GM18498 (cell line): ENCODE data around the gene PTPN3.
A peak's percentile ranks its signal among the peaks of the same experiment; 100 is the strongest.
"Not testable (repeated sequence)": the region's sequence is repeated elsewhere in the genome, so short reads cannot be mapped to it uniquely, and the experiment has no call there.

Experiments
- ATAC-seq: cut with Tn5 transposase; IDR thresholded peaks from one replicate; pipeline ENCODE4 v1.9.1; 2021; ENCODE audit warnings: mild to moderate bottlenecking, moderate library complexity; ENCODE audit not compliant: unreplicated experiment

The PTPN3 gene

DNA sequence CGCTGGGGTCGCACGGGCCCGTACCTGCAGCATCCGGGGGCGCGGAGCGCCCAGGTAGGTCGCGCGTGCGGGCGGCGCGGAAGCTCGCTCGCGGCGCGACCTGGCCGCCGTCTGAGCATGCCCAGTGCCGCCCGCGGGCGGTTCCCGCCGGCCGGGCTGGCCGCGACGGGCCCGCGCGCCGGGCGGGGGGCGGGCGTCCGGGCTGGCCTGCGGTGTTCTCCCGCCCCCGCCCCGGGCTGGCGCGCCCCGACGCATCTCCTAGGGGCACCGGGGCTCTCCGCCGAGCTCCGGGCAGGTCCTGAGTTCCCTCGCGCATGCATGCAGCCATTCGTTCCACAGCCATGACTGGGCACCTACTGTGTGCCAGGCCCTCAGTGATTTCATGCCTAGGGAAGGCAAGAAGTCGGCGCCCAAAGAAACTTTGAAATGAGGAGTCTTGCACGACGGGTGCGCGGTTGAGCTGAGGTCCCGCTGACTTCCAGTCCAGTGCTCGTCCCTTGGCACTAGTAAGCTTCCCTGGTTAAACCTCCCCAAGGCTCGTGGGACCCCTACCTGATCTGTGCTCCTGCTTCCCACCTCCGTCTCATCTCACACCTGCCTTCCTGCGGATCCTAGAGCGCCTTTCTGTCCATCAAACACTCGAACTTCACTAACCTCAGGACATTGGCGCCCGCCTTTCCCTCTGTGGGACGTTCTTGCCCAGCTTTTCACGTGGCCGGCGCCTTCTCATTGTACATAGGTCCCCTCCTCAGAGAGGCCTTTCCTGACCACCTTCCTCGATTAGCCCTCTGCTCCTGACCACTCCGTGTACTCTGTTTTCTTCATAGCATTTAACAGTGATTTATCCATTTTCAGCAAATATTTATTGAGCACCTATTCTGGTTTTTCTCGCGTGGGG, at the start of gene PTPN3:
PTPN3 (minus strand) TSS at position 113 of the 898 bp plus-strand sequence. CDS start 34,873 bp downstream, outside the sequence.
- no peak for ATAC-seq

DNA sequence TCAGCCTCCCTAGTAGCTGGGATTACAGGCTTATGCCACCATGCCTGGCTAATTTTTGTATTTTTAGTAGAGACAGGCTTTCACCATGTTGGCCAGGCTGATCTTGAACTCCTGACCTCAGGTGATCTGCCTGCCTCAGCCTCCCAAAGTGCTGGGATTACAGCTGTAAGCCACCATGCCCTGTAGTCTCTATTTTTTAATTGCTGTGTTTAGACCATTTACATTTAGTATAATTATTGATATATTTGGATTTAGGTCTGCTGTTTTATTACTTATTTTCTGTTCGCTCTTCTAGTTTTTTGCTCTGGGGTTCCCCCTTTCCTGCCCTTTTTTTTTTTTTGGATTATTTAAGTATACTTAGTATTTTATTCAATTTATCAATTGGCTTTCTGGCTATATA, 46.8 kb upstream of the PTPN3 start:
- not testable (repeated sequence) for ATAC-seq

DNA sequence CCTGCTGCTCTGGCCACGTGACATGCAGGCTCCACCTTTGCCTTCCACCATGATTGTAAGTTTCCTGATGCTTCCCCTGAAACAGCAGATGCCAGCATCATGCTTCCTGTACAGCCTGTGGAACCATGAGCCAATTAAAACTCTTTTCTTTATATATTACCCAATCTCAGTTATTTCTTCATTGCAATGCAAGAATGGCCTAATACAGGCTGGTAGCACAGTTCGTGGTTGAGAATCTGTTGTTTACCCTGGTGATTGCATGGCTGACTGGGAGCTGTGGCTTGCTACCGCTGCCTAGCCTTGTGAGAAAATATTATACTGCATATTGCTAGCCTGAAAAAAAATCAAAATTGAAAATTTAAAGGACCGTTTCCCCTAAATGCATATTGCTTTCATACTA, 44.8 kb upstream of the PTPN3 start:
- ATAC-seq, result no peak

GRCh38 chr9:109538346-109538745, 40.2 kb upstream of the PTPN3 start:
- no peak for ATAC-seq

GRCh38 chr9:109537288-109537687, 39.2 kb upstream of the PTPN3 start:
- no peak for ATAC-seq

DNA sequence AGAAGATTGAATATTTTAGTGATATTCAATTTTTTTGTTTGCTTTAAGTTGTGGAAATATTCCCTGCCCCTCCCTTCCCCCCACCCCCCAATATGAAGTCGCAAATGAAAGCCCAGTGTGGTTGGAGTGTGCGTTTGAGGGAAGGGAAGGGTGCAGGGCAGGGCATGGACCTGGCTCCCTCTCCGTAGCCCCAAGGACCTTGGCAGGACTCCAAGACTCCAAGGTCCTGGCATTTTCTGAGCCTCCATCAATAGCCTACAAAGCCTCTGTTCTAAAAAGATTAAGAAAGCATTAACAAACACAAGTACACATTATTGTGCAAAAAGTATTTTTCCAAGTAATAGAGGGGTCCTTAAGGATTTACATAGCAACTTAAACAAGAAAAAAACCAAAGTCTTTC, 38.8 kb upstream of the PTPN3 start:
- ATAC-seq, result no peak

- ATAC-seq, result no peak
Measured at GRCh38 chr9:109535365-109535764, 37.3 kb upstream of the PTPN3 start.

- ATAC-seq, result no peak
Measured at GRCh38 chr9:109534151-109534550, 36.0 kb upstream of the PTPN3 start.

DNA sequence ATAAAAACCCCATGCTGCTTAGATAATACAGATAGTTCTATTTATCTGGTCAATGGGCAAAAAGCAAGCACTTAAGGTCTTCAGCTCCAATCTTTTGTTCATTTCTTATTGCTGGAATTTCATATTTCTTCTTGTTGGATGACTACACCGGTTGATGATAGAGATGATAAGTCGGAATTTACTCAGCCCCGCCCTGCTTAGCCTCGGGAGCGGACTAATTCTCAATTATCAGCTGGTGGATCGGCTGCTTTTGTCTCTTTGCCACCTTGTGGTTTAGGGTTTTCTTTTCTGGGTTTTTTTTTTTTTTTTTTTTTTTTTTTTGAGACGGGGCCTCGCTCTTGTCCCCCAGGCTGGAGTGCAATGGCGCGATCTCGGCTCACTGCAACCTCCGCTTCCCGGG, 34.5 kb upstream of the PTPN3 start:
- ATAC-seq, result not testable (repeated sequence)

DNA sequence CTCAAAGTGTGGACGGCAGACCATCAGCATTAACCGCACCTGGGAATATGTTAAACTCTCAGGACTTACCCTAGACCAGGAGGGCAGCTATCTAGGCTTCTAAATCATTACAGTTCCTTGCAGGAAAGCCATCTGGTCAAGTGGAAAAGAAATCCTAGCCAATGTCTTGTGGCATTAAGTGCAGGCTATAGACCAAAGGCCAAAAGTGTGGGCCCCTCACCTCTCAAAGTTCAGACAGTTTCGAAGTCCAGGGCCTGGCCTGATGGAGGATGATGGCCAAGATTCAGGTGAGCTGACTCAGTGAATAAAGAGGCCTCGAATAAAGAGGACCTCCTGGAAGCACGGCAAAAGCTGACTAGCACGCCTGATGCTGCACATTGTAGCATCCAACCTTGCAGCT, 24.0 kb upstream of the PTPN3 start:
- ATAC-seq, result no peak

DNA sequence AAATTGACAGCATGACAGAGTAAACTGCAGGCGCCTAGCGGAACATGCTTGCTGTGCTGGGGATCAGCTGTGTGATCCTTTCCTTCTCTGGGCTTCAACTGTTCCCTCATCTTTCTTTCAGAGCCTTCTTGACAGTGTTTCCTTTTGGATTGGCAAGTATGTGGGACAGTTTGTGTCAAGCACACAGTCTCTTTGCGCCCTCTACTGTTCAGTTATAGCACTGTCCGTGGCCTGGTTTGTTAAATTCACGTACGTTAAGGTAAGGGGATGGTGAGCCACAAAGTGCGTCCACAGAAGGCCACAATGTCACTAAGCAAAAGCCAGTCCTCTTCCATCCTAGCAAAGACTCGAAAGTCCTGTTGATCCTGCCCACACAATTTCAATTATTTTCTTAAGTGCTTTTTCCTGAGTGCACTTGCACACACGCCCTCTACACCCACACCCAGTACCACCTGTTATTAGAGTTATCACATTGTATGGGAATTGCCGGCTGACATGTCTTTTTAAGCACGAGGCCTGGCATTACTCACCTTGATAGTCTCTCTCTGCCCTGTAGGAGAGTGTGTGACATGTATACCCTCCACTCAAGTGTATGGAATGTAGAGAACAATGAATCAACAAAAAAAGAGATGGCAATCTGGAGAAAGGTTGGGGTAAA, 22.5 kb upstream of the PTPN3 start:
- ATAC-seq, result peak; percentile 81

DNA sequence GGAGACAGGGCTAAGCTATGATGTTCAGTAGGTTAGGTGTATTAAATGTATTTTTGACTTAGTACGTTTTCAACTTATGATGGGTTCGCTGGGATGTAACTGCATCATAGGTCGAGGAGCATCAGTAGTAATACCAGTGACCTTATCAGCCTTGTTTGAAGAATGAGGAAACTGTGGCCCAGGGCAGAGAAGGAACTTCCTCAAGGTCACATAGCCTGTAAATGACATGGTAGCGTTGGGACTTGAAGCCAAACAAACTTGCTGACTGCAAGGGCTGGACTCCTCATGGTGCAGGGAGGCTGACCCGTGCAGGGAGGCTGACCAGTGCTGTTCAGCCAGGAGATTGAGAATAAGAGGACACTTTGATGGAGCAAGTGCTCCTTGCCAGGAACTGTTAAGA, 21.3 kb upstream of the PTPN3 start:
- ATAC-seq, result no peak

GRCh38 chr9:109518621-109519335, 20.7 kb upstream of the PTPN3 start:
- no peak for ATAC-seq

- ATAC-seq, result no peak
Measured at GRCh38 chr9:109517901-109518377, 19.8 kb upstream of the PTPN3 start.

DNA sequence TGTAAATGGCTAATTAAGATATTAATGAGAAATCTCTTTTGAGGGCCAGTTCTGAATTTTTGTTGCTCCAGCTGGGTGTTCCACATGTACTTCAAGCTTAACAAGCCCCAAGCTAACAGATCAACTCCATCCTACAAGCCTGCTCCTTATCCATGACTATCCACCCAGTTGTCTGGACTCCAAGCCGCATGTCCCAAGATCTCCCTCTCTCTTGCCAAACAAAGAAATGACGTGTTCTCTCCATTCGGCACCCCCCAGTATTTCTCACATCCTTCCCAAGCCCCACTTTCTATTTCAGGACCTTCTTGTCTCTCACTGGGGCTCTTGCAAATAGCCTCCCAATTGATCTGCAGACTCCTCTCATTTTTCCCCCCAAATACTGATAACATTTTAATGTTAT, 15.8 kb upstream of the PTPN3 start:
- no peak for ATAC-seq

DNA sequence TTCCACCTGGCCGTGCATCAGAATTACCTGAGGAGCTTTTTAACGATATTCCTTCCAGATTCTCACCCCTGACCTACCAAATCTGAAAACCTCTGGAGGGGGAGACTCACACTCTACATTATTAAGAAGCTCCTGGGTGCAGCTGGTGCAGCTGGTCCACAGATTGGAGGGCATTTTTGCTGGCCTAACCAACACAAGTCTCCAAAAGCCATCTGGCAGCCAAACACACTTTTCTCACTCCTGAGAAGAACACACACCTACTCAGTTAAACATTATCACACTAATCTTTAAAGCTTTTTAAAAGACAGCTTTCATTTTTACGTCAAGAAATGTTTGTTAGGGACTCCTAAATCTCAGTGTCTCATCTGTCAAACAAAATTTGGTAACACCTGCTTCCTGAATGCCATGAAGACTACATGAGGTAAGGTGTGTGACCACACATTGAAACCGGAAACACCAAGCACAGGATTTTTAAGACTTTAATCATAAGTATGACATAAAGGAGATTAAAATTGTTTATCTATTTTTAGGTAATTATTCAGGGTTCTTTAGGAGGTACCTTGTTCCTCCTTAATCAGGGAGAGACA, 14.2 kb upstream of the PTPN3 start:
- ATAC-seq, result no peak

DNA sequence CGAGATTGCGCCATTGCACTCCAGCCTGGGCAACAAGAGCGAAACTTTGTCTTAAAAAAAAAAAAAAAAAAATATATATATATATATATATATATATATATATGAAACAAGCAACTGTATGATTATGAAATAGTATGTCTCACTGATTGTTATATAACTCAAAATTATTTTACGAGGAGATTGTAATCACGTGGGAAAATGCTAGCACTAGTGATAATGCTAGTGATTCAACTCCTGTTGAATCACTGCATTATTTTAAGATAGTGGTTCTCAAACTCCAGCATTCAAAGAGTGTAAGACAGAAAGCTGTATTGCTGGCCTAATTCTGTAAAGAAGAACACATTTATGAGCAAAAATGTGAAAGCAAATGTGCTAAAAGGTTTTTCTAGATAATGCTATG, 12.4 kb upstream of the PTPN3 start:
- no peak for ATAC-seq

- not testable (repeated sequence) for ATAC-seq
Measured at GRCh38 chr9:109510042-109510441, 11.9 kb upstream of the PTPN3 start.

- ATAC-seq, result no peak
Measured at GRCh38 chr9:109509611-109510010, 11.5 kb upstream of the PTPN3 start.

DNA sequence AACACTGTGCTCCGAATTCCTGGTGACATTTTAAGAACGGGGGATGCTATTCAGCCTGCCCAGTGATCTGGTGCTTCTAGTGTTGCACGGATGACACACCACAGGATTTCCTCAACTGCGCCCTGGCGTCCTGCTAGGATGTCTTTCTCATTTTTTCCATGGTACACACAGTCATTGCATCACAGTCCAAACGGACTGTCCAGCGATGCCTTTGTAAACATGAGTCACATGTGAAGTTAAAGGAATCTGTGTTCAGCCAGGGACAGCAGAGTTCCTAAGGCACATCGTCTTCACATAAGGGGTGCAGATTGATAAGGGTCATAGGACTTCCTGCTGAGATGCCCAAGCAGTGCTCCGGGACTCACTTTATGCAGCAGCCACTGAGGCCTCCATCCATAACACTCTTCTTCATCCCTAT, 9.3 kb upstream of the PTPN3 start:
- ATAC-seq, result no peak

GRCh38 chr9:109506097-109506712, 8.1 kb upstream of the PTPN3 start:
- no peak for ATAC-seq
